ENCODE data around the gene NTM.

Gene NTM

GRCh38 chr11:131510662-131511061, 140.2 kb downstream of the NTM start:
- no peak overlapping the region for H3K4me3 ChIP-seq (ENCODE audit: low read depth, low read length)
- TF ChIP-seq CTCF (IDR thresholded peaks at IDR 0.05; ENCODE audit: borderline replicate concordance, insufficient read depth, low read depth, low read length), result no peak

- TF ChIP-seq CTCF (IDR thresholded peaks at IDR 0.05; ENCODE audit: borderline replicate concordance, insufficient read depth, low read depth, low read length), result peak; percentile 68
Observed at GRCh38 chr11:131511794-131512193, 141.4 kb downstream of the NTM start.

GRCh38 chr11:131512228-131512627, 141.8 kb downstream of the NTM start:
- H3K4me3 ChIP-seq (ENCODE audit: low read depth, low read length), result no peak overlapping the region
- TF ChIP-seq CTCF (IDR thresholded peaks at IDR 0.05; ENCODE audit: borderline replicate concordance, insufficient read depth, low read depth, low read length), result no peak

More at GRCh38 chr11:131511794-131512193, 141.4 kb downstream of the NTM start:
- H3K4me3 ChIP-seq (ENCODE audit: low read depth, low read length), result no peak overlapping the region

- no peak for TF ChIP-seq CTCF (IDR thresholded peaks at IDR 0.05; ENCODE audit: borderline replicate concordance, insufficient read depth, low read depth, low read length)
- H3K4me3 ChIP-seq (ENCODE audit: low read depth, low read length), result no peak overlapping the region
Observed at GRCh38 chr11:131514062-131514461, 143.6 kb downstream of the NTM start.

- no peak overlapping the region for H3K4me3 ChIP-seq (ENCODE audit: low read depth, low read length)
- TF ChIP-seq CTCF (IDR thresholded peaks at IDR 0.05; ENCODE audit: borderline replicate concordance, insufficient read depth, low read depth, low read length), result no peak
Observed at GRCh38 chr11:131518305-131518838, 148.0 kb downstream of the NTM start.

- TF ChIP-seq CTCF (IDR thresholded peaks at IDR 0.05; ENCODE audit: borderline replicate concordance, insufficient read depth, low read depth, low read length), result no peak
- no peak overlapping the region for H3K4me3 ChIP-seq (ENCODE audit: low read depth, low read length)
Observed at GRCh38 chr11:131522851-131523250, 152.4 kb downstream of the NTM start.

GRCh38 chr11:131530407-131530806, 160.0 kb downstream of the NTM start:
- no peak overlapping the region for H3K4me3 ChIP-seq (ENCODE audit: low read depth, low read length)
- TF ChIP-seq CTCF (IDR thresholded peaks at IDR 0.05; ENCODE audit: borderline replicate concordance, insufficient read depth, low read depth, low read length), result no peak

Measured in GM12875 (cell line).